ENCODE data around the gene ACTL9. TPM values are rescaled to one million over a fixed set of nuclear protein-coding genes. Genes with fewer than 3 reads are reported as not detected.

Gene ACTL9
- total and polyA plus RNA-seq, 2 experiments from 2014 or later: not detected

- Histone ChIP-seq H3K79me2 (replicated peaks; ENCODE audit: insufficient read depth) (no peaks in the 10 kb centered on the region), H2AFZ (no peak within 1 kb of the TSS), H3K27ac (ENCODE audit: low read depth) (no peak within 1 kb of the TSS), H3K36me3 (ENCODE audit: insufficient read depth) (peaks cover 3% of the 10 kb centered on the region; the same call in 1 of the 2 replicates), H3K4me1 (ENCODE audit: insufficient read depth) (no peaks in the 10 kb centered on the region), H3K27me3 (ENCODE audit: insufficient read depth) (no peaks in the 10 kb centered on the region), H3F3A (replicated peaks; ENCODE audit: low read depth) (no peaks in the 10 kb centered on the region), H3K4me3 (no peak within 1 kb of the TSS), H4K20me1 (replicated peaks; ENCODE audit: insufficient read depth) (no peaks in the 10 kb centered on the region), H3K9me2 (ENCODE audit: insufficient read depth) (no peaks in the 10 kb centered on the region), H3K4me2 (no peak within 1 kb of the TSS)
- H3K27ac Mint-ChIP-seq: no peak within 1 kb of the TSS
- no peak within 1 kb of the TSS for H3K4me3 Mint-ChIP-seq
- peaks cover 21% of the 10 kb centered on the region for H3K36me3 Mint-ChIP-seq (ENCODE audit: low read depth)
- ATAC-seq: no peak
- TF ChIP-seq NANOG (IDR thresholded peaks at IDR 0.05; ENCODE audit: borderline replicate concordance) (no peak), JUNB (IDR thresholded peaks at IDR 0.05; ENCODE audit: unreplicated experiment) (no peak), ZNF331 (CRISPR knock-in tag; IDR thresholded peaks at IDR 0.05; ENCODE audit: low read depth) (no peak), REST (IDR thresholded peaks at IDR 0.05; ENCODE audit: unreplicated experiment) (no peak), CTCF (conservative IDR thresholded peaks at IDR 0.05; ENCODE audit: low read depth in 2 of 2) (no peak), POLR2AphosphoS5 (IDR thresholded peaks at IDR 0.05; ENCODE audit: low read depth) (no peak), STAT1 (IDR thresholded peaks at IDR 0.05; ENCODE audit: unreplicated experiment) (no peak), ETS1 (IDR thresholded peaks at IDR 0.05) (no peak), CREB1 (CRISPR knock-in tag; IDR thresholded peaks at IDR 0.05; ENCODE audit: low read depth) (no peak), ZNF114 (CRISPR knock-in tag; IDR thresholded peaks at IDR 0.05) (no peak), EZH2 (IDR thresholded peaks at IDR 0.05; ENCODE audit: low read depth, unreplicated experiment) (no peak), ZNF462 (CRISPR knock-in tag; IDR thresholded peaks at IDR 0.05) (no peak), EZH2phosphoT487 (IDR thresholded peaks at IDR 0.05; ENCODE audit: unreplicated experiment) (no peak)
- DNase-seq (ENCODE audit: low spot score): no peak
- H3K4me1 Mint-ChIP-seq: no peaks in the 10 kb centered on the region
- H3K9me3 Mint-ChIP-seq: peaks cover 92% of the 10 kb centered on the region
- no peaks in the 10 kb centered on the region for H3K27me3 Mint-ChIP-seq (ENCODE audit: insufficient read depth, low read depth, poor library complexity)
These were observed 22.7 kb upstream of the ACTL9 start, which contains the start of gene OR2Z1 for GRCh38 chr19:8721334-8721733. Gene OR2Z1, plus strand, starts transcription at chr19:8721634. Its CDS starts 9,395 bp downstream, at chr19:8731029.
